ENCODE measurements around the gene RAPGEF5.

Gene RAPGEF5

DNA sequence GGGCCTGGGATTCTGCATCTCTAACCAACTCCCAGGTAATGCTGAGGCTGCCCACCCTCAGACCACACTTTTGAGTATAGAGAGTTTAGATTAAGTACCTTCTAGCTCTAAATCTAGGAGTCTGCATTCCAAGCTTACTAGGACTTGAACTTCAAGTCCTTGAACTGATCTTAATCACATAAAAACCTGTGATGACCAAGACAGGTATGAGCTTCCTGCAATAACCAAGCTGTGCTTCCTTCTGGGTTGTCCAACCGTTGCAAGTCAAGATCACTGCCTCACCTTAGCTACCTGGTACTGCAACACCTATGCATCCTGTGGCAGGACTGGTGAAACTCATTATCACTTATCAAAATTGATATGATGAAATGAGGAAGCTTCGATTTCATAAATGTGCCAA is 32.9 kb upstream of the RAPGEF5 start:
- Mint-ChIP-seq H3K27me3 (peaks cover 9% of the 10 kb centered on the region), H3K4me3 (no peak overlapping the region), H3K27ac (no peak overlapping the region), H3K9me3 (no peaks in the 10 kb centered on the region), H3K4me1 (ENCODE audit: low read depth) (no peaks in the 10 kb centered on the region), H3K36me3 (ENCODE audit: low read depth) (no peaks in the 10 kb centered on the region)
- no peak for DNase-seq

DNA sequence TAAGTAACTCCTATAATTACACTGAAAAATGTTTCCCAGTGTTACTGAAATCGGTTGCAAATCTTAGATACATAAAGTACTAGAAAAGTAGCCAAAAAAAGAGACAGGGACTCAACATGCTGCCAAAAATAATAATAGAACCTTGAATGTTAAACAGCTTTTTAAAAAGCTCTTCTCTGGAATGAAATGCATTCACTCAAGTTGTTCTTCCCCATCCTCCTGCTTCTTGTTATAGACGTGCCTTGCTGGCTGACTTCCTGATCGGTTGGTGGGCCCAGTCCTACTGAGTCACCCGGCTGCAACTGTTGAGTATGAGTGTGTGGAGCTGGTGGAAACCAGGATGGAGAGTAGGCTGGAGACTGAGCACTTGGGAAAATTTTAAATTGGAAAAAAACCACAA is 30.6 kb upstream of the RAPGEF5 start:
- DNase-seq = no peak
- Mint-ChIP-seq H3K9me3 (no peaks in the 10 kb centered on the region), H3K4me3 (no peak overlapping the region), H3K27me3 (peaks cover 3% of the 10 kb centered on the region), H3K36me3 (ENCODE audit: low read depth) (no peaks in the 10 kb centered on the region), H3K27ac (no peak overlapping the region), H3K4me1 (ENCODE audit: low read depth) (no peaks in the 10 kb centered on the region)

DNA sequence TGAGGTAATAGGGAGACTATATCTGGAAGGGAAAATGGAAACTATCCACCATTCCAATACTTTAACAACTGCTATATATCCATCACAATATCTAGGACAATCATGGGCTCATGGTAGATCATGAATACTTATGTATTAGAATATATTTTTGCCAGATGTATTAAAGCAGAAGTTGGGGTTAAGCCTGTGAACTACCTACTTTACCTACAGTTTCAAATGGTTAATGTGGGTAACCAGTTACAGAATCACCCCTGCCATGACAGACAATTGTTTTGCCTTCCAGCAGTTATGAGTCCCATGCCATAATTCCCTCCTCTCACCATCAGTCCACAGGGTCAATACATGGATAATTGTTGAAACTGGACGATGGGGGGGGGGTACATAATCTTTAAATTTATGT is 29.9 kb upstream of the RAPGEF5 start:
- Mint-ChIP-seq H3K4me3 (no peak overlapping the region), H3K4me1 (ENCODE audit: low read depth) (no peaks in the 10 kb centered on the region), H3K27me3 (peaks cover 3% of the 10 kb centered on the region), H3K9me3 (no peaks in the 10 kb centered on the region), H3K27ac (no peak overlapping the region), H3K36me3 (ENCODE audit: low read depth) (no peaks in the 10 kb centered on the region)
- DNase-seq = no peak

DNA sequence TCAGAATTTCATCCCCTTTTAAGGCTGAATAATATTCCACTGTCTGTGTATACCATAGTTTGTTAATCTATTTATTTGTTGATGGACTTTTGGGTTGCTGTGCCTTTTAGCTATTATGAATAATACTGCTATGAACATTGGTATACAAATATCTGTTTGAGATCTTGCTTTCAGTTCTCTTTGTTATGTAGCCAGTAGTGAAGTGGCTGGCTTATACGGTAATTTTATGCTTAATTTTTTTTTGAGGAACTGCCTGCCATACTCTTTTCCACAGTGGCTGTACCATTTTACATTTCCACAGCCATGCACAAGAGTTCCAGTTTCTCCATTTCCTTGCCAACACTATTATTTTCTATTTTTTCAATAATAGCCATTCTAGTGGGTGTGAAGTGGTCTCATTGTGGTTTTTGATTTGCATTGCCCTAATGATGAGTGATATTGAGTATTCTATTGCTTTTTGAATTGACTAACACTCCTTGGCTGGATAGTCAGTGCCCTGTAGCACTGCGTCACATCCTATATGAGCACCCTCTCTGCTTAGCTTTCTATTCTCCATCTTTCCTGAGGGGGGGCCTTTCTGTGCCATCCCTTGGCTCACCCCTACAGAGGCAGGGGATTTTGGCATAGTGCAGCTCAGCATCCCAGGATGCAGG is 29.4 kb upstream of the RAPGEF5 start:
- H3K27me3 Mint-ChIP-seq = peaks cover 3% of the 10 kb centered on the region
- no peaks in the 10 kb centered on the region for H3K9me3 Mint-ChIP-seq
- no peaks in the 10 kb centered on the region for H3K4me1 Mint-ChIP-seq (ENCODE audit: low read depth)
- DNase-seq = no peak
- no peak overlapping the region for H3K27ac Mint-ChIP-seq
- no peak overlapping the region for H3K4me3 Mint-ChIP-seq
- no peaks in the 10 kb centered on the region for H3K36me3 Mint-ChIP-seq (ENCODE audit: low read depth)

DNA sequence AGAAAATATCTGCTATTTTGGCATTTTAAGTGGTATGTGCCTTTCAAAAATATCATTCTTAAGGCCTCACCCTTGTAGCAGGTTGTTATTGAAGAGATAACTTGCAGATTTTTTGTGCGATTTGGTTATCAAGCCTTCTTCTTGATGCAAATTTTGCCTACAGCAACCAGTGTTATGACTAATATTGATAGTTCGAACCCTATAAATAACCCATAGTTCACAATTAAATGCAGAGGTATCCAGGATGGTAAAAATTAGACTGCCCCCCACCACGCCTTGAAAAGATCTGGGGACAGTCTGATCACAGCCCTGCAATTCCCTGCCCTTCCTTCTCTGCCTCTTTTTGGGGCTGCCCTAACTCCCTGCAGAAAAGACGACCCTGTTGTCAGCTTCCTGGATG is 28.4 kb upstream of the RAPGEF5 start:
- no peaks in the 10 kb centered on the region for H3K9me3 Mint-ChIP-seq
- no peaks in the 10 kb centered on the region for H3K4me1 Mint-ChIP-seq (ENCODE audit: low read depth)
- peaks cover 3% of the 10 kb centered on the region for H3K27me3 Mint-ChIP-seq
- no peak overlapping the region for H3K27ac Mint-ChIP-seq
- no peak overlapping the region for H3K4me3 Mint-ChIP-seq
- DNase-seq = no peak
- no peaks in the 10 kb centered on the region for H3K36me3 Mint-ChIP-seq (ENCODE audit: low read depth)

DNA sequence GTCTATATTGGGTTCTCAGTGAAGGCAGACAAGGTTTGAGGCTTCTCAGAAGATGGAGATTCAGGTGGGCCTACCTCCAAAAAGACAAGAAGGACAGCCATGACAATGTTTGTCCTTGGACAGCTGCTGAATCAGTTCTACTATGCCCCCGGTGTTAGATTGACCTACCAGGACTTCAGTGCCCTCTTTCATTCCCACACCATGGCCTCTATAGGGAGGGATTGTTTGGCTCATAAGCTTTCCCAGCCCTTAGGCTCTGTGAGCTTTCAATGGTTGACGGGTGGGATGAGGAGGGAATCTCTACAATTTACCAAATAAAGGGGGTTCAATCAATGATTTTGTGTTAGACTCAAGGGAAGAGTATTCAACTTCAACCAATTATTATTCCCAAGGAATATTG is 23.4 kb upstream of the RAPGEF5 start:
- Mint-ChIP-seq H3K9me3 (no peaks in the 10 kb centered on the region), H3K4me3 (no peak overlapping the region), H3K36me3 (ENCODE audit: low read depth) (no peaks in the 10 kb centered on the region), H3K27ac (no peak overlapping the region), H3K27me3 (peaks cover under 1% of the 10 kb centered on the region), H3K4me1 (ENCODE audit: low read depth) (no peaks in the 10 kb centered on the region)
- no peak for DNase-seq

DNA sequence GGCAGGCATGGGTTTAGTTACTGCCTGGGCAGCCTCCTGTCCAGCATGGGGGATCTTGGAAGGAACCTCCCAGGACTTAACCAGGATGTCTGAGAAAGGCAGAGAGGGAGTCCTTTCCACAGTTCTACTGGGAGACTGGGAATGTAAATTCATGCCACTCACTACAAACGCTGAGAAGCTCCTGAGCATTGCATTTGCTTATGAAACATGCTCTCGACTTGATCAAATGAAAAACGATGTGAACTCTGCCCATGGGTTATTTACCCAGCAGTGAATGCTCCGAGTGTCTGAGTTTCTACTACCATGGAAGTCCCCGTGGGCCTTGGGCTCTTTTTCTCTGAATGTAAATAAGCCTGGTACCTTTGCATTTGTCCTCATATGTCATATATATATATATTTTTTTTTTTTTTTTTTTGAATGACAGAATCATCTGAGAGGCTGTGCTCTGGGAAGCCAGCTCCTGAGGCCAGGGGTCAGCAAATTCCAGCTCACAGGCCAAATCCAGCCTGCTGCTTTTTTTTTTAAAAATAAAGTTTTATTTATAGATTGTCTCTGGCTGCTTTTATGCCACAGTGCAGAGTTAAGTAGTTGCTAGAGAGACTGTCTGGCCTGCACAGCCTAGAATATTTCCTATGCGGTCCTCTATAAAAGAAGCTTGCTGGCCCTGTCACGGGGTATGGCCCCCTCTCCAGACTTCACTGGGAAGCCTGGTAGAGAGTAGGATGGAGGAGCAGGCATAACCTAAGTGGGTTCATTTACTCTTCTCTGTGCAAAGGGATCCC is 21.4 kb upstream of the RAPGEF5 start:
- Mint-ChIP-seq H3K27me3 (no peaks in the 10 kb centered on the region), H3K4me1 (ENCODE audit: low read depth) (no peaks in the 10 kb centered on the region), H3K36me3 (ENCODE audit: low read depth) (no peaks in the 10 kb centered on the region), H3K27ac (no peak overlapping the region), H3K4me3 (no peak overlapping the region), H3K9me3 (no peaks in the 10 kb centered on the region)
- no peak for DNase-seq

DNA sequence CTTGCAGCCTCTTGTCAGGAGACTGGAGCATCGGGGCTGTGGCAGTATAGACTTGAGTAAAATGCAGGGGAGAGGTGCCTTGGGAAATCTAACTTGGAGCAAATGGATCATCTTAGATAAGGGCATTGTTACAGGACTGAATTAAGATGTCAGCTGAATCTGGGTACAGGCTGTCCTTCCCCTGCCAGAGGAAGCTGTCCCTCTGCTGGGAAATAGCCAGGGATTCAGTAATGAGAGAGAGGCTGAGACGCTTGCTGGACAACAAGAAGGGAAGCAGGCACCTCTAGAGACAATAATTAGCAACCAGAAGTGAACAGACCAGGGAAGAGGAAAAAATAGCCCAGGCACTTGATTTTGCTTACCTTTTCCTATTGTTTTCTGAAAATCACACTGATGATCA is 20.7 kb upstream of the RAPGEF5 start:
- H3K4me1 Mint-ChIP-seq (ENCODE audit: low read depth) = no peaks in the 10 kb centered on the region
- H3K27me3 Mint-ChIP-seq = no peaks in the 10 kb centered on the region
- no peak overlapping the region for H3K27ac Mint-ChIP-seq
- no peak overlapping the region for H3K4me3 Mint-ChIP-seq
- no peaks in the 10 kb centered on the region for H3K36me3 Mint-ChIP-seq (ENCODE audit: low read depth)
- DNase-seq = no peak
- H3K9me3 Mint-ChIP-seq = no peaks in the 10 kb centered on the region

DNA sequence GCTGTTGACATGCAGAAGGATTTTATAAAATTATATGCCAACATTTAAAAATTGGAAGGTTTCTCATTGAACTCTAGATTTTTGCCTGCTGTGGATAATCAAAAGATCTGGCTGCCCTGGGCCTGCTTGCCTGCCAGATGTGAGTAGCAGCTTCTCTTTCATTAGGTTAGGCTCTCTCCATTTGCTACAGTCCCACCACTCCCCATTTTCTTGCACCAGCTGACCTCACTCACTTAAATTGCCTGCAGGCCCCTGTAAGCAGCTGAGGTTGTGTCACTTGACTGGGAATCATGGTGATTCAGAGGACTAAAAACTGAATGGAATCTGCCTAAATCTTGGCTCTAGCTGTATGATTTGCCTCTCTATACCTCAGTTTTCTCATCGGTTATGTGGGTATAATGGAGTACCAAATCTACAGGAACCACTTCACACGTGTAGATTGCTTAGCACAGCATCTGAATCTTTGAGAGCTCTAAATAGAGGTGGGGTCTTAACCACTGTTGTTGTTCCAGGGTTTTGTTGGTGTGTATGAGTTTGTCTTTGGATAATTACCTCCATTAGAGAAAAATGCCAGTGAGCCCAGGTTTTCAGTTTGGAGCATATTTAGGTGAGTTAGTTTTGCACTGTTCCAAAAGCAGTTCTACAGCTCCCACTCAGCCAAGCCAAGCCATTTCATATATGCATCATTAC is 18.6 kb upstream of the RAPGEF5 start:
- H3K27ac Mint-ChIP-seq = no peak overlapping the region
- no peak overlapping the region for H3K4me3 Mint-ChIP-seq
- no peaks in the 10 kb centered on the region for H3K9me3 Mint-ChIP-seq
- DNase-seq = no peak
- no peaks in the 10 kb centered on the region for H3K36me3 Mint-ChIP-seq (ENCODE audit: low read depth)
- H3K27me3 Mint-ChIP-seq = no peaks in the 10 kb centered on the region
- no peaks in the 10 kb centered on the region for H3K4me1 Mint-ChIP-seq (ENCODE audit: low read depth)

DNA sequence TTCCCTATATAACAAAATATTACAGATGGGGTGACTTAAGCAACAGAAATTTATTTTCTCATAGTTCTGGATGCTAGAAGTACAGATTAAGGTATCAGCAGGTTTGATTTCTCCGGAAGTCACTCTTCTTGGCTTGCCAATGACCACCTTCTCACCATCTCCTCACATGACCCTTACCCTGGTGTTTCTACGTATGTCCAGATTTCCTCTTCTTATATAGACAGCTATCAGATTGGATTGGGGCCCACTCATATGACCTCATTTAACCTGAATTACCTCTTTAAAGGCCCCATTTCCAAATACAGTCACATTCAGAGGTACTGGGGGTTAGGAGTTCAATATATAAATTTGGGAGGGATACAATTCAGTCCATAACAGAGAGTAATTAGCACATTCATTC is 17.0 kb upstream of the RAPGEF5 start:
- Mint-ChIP-seq H3K4me3 (no peak overlapping the region), H3K27me3 (no peaks in the 10 kb centered on the region), H3K36me3 (ENCODE audit: low read depth) (no peaks in the 10 kb centered on the region), H3K9me3 (no peaks in the 10 kb centered on the region), H3K4me1 (ENCODE audit: low read depth) (no peaks in the 10 kb centered on the region), H3K27ac (no peak overlapping the region)
- DNase-seq = no peak

DNA sequence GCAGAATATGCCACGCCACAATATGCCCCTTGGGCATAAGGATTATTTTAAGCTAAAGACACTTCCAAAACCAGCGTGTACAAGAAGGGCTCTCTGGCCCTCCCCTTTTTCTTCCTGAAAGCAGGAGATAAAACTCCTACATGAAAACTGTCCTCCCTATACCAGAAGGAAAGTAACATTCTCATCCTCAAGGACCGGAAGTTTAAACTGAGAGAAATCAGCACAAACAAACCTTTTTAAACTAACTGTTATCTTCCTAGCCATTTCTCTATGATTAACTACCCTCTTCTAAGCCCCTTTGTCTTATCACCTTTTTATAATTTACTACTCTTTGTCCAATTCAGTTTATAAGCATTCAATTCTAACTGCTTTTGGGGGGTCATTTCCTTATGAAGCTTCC is 16.4 kb upstream of the RAPGEF5 start:
- no peaks in the 10 kb centered on the region for H3K27me3 Mint-ChIP-seq
- H3K36me3 Mint-ChIP-seq (ENCODE audit: low read depth) = no peaks in the 10 kb centered on the region
- DNase-seq = no peak
- no peaks in the 10 kb centered on the region for H3K9me3 Mint-ChIP-seq
- H3K4me1 Mint-ChIP-seq (ENCODE audit: low read depth) = no peaks in the 10 kb centered on the region
- H3K27ac Mint-ChIP-seq = no peak overlapping the region
- no peak overlapping the region for H3K4me3 Mint-ChIP-seq

DNA sequence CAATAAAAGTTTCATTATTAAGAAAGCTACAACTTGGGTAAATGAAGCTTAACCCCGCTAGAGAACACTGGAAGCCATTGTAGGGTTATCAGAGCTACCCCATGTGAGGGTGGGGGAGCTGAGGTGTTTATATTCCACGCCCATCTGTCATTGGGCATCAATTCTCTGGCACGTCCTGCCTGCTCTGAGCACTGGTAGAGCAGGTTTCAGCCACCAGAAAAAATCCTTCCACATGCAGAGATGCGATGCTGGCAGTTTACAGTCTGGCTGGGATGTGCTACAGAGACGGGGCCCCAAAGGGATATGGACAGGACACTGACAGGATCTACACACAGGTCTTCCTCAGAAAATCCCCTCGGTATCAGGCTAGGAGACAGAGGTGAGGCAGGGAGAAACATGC is 15.9 kb upstream of the RAPGEF5 start:
- no peaks in the 10 kb centered on the region for H3K36me3 Mint-ChIP-seq (ENCODE audit: low read depth)
- H3K4me1 Mint-ChIP-seq (ENCODE audit: low read depth) = no peaks in the 10 kb centered on the region
- no peaks in the 10 kb centered on the region for H3K9me3 Mint-ChIP-seq
- no peak for DNase-seq
- no peak overlapping the region for H3K4me3 Mint-ChIP-seq
- H3K27me3 Mint-ChIP-seq = no peaks in the 10 kb centered on the region
- no peak overlapping the region for H3K27ac Mint-ChIP-seq

DNA sequence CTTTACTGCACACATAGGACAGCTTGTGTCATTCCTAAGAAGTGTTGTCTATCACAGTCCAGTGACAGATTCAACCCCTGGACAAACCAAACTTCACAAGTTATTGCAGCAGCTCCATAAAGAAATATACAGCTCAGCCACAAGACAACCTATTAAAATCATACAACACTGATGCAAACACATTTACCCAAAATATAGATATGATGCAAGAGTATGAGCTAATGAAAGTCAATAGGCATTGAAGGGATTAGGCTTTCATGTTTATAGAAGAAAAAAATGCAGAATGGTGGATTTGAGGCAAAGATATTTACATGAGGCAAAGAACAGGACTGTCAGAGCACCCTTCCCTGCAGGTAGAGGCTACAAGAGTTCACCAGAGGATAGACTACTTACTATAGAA is 14.9 kb upstream of the RAPGEF5 start:
- Mint-ChIP-seq H3K4me1 (ENCODE audit: low read depth) (no peaks in the 10 kb centered on the region), H3K27me3 (no peaks in the 10 kb centered on the region), H3K36me3 (ENCODE audit: low read depth) (no peaks in the 10 kb centered on the region), H3K9me3 (no peaks in the 10 kb centered on the region), H3K27ac (no peak overlapping the region), H3K4me3 (no peak overlapping the region)
- DNase-seq = no peak

DNA sequence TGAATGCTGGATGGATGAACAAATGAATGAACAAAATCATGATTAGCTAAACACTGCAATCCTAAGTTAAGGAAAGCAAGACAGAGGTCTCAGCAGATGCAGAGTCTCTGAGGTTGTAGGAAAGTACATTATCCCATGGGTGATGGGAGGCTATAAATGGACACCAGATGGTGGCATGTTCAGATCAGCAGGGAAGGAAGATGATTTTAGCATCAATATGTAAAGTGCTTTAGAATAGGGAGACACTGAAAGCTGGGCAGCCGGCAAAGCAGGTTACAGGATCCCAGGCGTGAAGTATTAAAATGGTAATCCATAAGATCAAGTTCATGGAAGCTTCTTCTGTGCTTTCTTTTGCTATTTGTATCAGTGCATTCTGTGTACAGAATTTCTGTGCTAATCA is 7.9 kb upstream of the RAPGEF5 start:
- Mint-ChIP-seq H3K36me3 (ENCODE audit: low read depth) (no peaks in the 10 kb centered on the region), H3K27me3 (peaks cover 5% of the 10 kb centered on the region), H3K4me1 (ENCODE audit: low read depth) (no peaks in the 10 kb centered on the region), H3K9me3 (no peaks in the 10 kb centered on the region), H3K27ac (no peak overlapping the region), H3K4me3 (no peak overlapping the region)
- no peak for DNase-seq

DNA sequence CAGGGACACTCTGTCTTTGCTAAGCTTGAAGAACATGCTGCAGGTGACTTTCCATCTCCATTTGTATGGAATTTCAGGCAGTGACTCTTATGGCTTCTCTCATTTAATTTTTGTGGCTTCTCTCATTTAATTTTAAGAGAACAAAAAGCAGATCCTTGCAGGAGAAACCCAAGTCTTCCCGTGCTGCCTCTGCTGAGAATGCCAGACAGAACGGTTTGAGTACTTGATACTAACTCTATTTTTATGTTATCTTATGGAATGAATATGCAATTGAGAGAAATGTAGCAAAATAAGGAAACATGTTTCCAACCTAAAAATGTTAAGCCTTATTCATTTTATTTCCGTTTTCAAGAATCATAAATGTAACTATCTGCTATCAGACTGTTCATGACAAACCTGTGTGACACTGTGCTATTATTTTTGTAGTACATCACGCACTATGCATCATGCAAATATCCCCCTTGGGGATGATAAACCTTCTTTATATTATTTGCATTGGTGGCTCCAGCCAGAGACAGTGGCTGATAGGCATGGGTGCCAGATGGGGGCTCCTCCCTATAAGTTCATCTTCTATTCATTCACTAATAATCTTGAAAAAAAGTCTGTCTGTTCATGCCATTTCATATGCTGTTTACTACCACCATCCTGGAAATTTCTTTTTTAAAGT is 6.9 kb upstream of the RAPGEF5 start:
- DNase-seq = no peak
- Mint-ChIP-seq H3K4me3 (no peak overlapping the region), H3K9me3 (no peaks in the 10 kb centered on the region), H3K27ac (no peak overlapping the region), H3K27me3 (peaks cover 10% of the 10 kb centered on the region), H3K4me1 (ENCODE audit: low read depth) (no peaks in the 10 kb centered on the region), H3K36me3 (ENCODE audit: low read depth) (no peaks in the 10 kb centered on the region)

All from activated T-cell treated with anti-CD3 and anti-CD28 coated beads, Interleukin-2, amount 50 U/mL, for 24 hours (primary cell).